WTC11 (cell line): ENCODE data around the gene CPE. TPM values are rescaled to one million over a fixed set of nuclear protein-coding genes. Genes with fewer than 3 reads are reported as not detected.
"Not testable (repeated sequence)": the region's sequence is repeated elsewhere in the genome, so short reads cannot be mapped to it uniquely, and the experiment has no call there.

Experiments used
- ATAC-seq: fragments of 200-7000 bp; cut with Tn5 transposase; 2 replicates; pipeline ENCODE4 v1.10.0; 2021; ENCODE audit warnings: mild to moderate bottlenecking, moderate library complexity
- CTCF ChIA-PET: fragments of 300-600 bp; sonication (Branson Sonifier 250); formaldehyde crosslinking; loops from one replicate; lab custom pipeline; 2021; ENCODE audit warnings: antibody characterized with exemption; lab: Charles Lee
- POLR2A ChIA-PET: fragments of 350-600 bp; sonication (Branson Sonifier 250); formaldehyde crosslinking; loops from one replicate; lab custom pipeline; 2021; ENCODE audit warnings: antibody characterized with exemption; lab: Charles Lee
- DNase-seq: peaks from one replicate; pipeline ENCODE4 v3.0.0; 2021; ENCODE audit warnings: low spot score
- H3K27ac Mint-ChIP-seq: 2 replicates; pipeline ENCODE4 v1.8.0; 2021; ENCODE audit warnings: mixed read lengths
- H3K27me3 Mint-ChIP-seq: 2 replicates; pipeline ENCODE4 v1.8.0; 2021; ENCODE audit warnings: low read depth, mild to moderate bottlenecking, moderate library complexity, mixed read lengths
- H3K36me3 Mint-ChIP-seq: 2 replicates; pipeline ENCODE4 v1.8.0; 2021; ENCODE audit warnings: mixed read lengths
- H3K4me1 Mint-ChIP-seq: 2 replicates; pipeline ENCODE4 v1.8.0; 2022; ENCODE audit warnings: mixed read lengths
- H3K4me3 Mint-ChIP-seq: 2 replicates; pipeline ENCODE4 v1.8.0; 2021; ENCODE audit warnings: mild to moderate bottlenecking, moderate library complexity, mixed read lengths
- H3K9me3 Mint-ChIP-seq: 2 replicates; pipeline ENCODE4 v1.8.0; 2021; ENCODE audit warnings: mixed read lengths
- CDX4 ChIP-seq: fragments of 250-450 bp; sonication (Bioruptor Pico); IDR thresholded peaks from 2 replicates; pipeline ENCODE4 v1.9.0; 2021; ENCODE audit warnings: moderate library complexity, mild to moderate bottlenecking, inconsistent platforms, borderline replicate concordance
- CREB1 ChIP-seq: sonication (generic); formaldehyde crosslinking; IDR thresholded peaks from 2 replicates; pipeline ENCODE4 v1.8.0; 2023; ENCODE audit warnings: mild to moderate bottlenecking, missing genetic modification reagents
- ESRRA ChIP-seq: sonication (generic); formaldehyde crosslinking; IDR thresholded peaks from 2 replicates; pipeline ENCODE4 v1.8.1; 2022; ENCODE audit warnings: mild to moderate bottlenecking, missing genetic modification reagents, borderline replicate concordance
- FOXP1 ChIP-seq: sonication (generic); formaldehyde crosslinking; IDR thresholded peaks from 2 replicates; pipeline ENCODE4 v1.8.0; 2022; ENCODE audit warnings: missing genetic modification reagents, mild to moderate bottlenecking, moderate library complexity, borderline replicate concordance
- HMGXB4 ChIP-seq: sonication (generic); formaldehyde crosslinking; IDR thresholded peaks from 2 replicates; pipeline ENCODE4 v1.8.1; 2023; ENCODE audit warnings: mild to moderate bottlenecking, moderate library complexity, missing genetic modification reagents
- JAZF1 ChIP-seq: fragments of 250-450 bp; sonication (Bioruptor Pico); IDR thresholded peaks from 2 replicates; pipeline ENCODE4 v1.9.0; 2021; ENCODE audit warnings: moderate library complexity, mild to moderate bottlenecking, inconsistent platforms
- KAT7 ChIP-seq: sonication (generic); formaldehyde crosslinking; IDR thresholded peaks from 2 replicates; pipeline ENCODE4 v1.8.1; 2023; ENCODE audit warnings: missing genetic modification reagents, mild to moderate bottlenecking, borderline replicate concordance
- NR3C1 ChIP-seq: sonication (generic); formaldehyde crosslinking; conservative IDR thresholded peaks from 2 replicates; pipeline ENCODE4 v1.8.1; 2023; ENCODE audit warnings: low read depth, mild to moderate bottlenecking, missing genetic modification reagents
- OVOL2 ChIP-seq: fragments of 250-450 bp; sonication (Bioruptor Pico); IDR thresholded peaks from 2 replicates; pipeline ENCODE4 v1.9.0; 2021; ENCODE audit warnings: mild to moderate bottlenecking, borderline replicate concordance
- PRRX2 ChIP-seq: fragments of 250-450 bp; sonication (Bioruptor Pico); IDR thresholded peaks from 2 replicates; pipeline ENCODE4 v1.8.0; 2021; ENCODE audit warnings: mild to moderate bottlenecking
- SOX15 ChIP-seq: fragments of 250-450 bp; sonication (Bioruptor Pico); IDR thresholded peaks from 2 replicates; pipeline ENCODE4 v1.9.0; 2021; ENCODE audit warnings: mild to moderate bottlenecking
- ZBTB21 ChIP-seq: sonication (generic); formaldehyde crosslinking; IDR thresholded peaks from 2 replicates; pipeline ENCODE4 v1.8.1; 2023; ENCODE audit warnings: mild to moderate bottlenecking, missing genetic modification reagents, borderline replicate concordance
- ZNF121 ChIP-seq: sonication (generic); formaldehyde crosslinking; IDR thresholded peaks from 2 replicates; pipeline ENCODE4 v1.8.0; 2023; ENCODE audit warnings: missing genetic modification reagents
- ZNF138 ChIP-seq: sonication (generic); formaldehyde crosslinking; conservative IDR thresholded peaks from 2 replicates; pipeline ENCODE4 v1.8.1; 2022; ENCODE audit warnings: mild to moderate bottlenecking, moderate library complexity, missing genetic modification reagents
- ZNF263 ChIP-seq: sonication (generic); formaldehyde crosslinking; IDR thresholded peaks from 2 replicates; pipeline ENCODE4 v1.8.1; 2022; ENCODE audit warnings: low read depth, mild to moderate bottlenecking, moderate library complexity, missing genetic modification reagents
- ZNF396 ChIP-seq: fragments of 250-450 bp; sonication (Bioruptor Pico); IDR thresholded peaks from 2 replicates; pipeline ENCODE4 v1.8.0; 2021; ENCODE audit warnings: mild to moderate bottlenecking, moderate library complexity, borderline replicate concordance
- ZNF416 ChIP-seq: fragments of 250-450 bp; sonication (Bioruptor Pico); IDR thresholded peaks from 2 replicates; pipeline ENCODE4 v1.9.0; 2021; ENCODE audit warnings: mild to moderate bottlenecking, inconsistent platforms
- total RNA-seq: library from RNA; stranded (reverse); gene quantifications from 3 replicates; pipeline ENCODE4 v1.2.3, GENCODE V29; 2021
- TF ChIP-seq, protein P1 (sequence below): fragments of 250-450 bp; sonication (Bioruptor Pico); IDR thresholded peaks from 2 replicates; pipeline ENCODE4 v2.1.2; 2022; ENCODE audit warnings: mild to moderate bottlenecking, moderate library complexity

CPE gene
- total RNA-seq, 1 experiment from 2014 or later: 9.2 TPM

DNA sequence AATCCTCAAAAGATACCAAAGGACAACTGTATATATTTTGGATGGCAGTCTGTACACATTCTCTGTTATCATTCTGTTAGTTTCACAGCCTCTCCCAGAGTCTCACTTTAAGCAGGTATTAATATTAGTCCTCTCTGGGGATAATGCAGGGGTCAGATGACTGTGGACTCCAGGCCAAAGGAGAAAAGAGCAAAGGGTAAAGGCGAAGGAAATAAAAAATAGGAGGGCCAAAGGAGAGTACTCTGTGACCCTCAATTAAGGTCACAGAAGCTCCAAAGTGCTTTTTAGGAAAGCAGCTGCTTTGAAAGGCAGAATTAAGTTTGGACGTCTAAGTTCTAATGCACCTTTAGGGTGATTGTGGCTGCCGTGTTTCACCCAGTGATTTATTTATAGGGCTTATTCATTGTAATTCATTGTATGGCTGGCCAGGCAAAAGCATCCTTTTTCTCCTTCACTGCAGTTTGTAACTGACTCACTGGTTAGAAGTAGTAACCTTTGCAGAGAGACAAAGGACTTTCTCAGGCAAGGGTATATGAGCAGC is 43.6 kb upstream of the CPE start (continued):
- TF ChIP-seq PRRX2 (CRISPR knock-in tag) (no peak), CDX4 (CRISPR knock-in tag) (no peak)

GRCh38 chr4:165336743-165337142 is 42.1 kb upstream of the CPE start:
- ChIA-PET CTCF (interaction anchor here (0.5 to 2.4 kb wide), 2 partner anchors 18 to 205 kb away, joined by 3 to 11 read pairs; no protein-coding TSS in a partner anchor), POLR2A (no interaction called here)
- H3K27ac Mint-ChIP-seq: 0 out of 2 replicates have a peak overlapping the region, but pooled peaks have one; percentile 60
- H3K9me3 Mint-ChIP-seq: no peaks in the 10 kb centered on the region
- H3K4me3 Mint-ChIP-seq: no peak overlapping the region
- no peak for ATAC-seq
- H3K27me3 Mint-ChIP-seq: no peaks in the 10 kb centered on the region
- H3K4me1 Mint-ChIP-seq: peaks cover 34% of the 10 kb centered on the region
- TF ChIP-seq JAZF1 (CRISPR knock-in tag) (no peak), HMGXB4 (no peak), ZNF396 (CRISPR knock-in tag) (no peak), KAT7 (no peak), ZBTB21 (CRISPR knock-in tag) (no peak), ESRRA (no peak), NR3C1 (CRISPR knock-in tag) (no peak), ZNF121 (CRISPR knock-in tag) (no peak), ZNF138 (no peak), FOXP1 (CRISPR knock-in tag) (no peak), CDX4 (CRISPR knock-in tag) (no peak), ZNF263 (CRISPR knock-in tag) (no peak), SOX15 (CRISPR knock-in tag) (no peak), OVOL2 (CRISPR knock-in tag) (no peak), CREB1 (CRISPR knock-in tag) (no peak), ZNF416 (no peak)
- TF ChIP-seq, protein P1, sequence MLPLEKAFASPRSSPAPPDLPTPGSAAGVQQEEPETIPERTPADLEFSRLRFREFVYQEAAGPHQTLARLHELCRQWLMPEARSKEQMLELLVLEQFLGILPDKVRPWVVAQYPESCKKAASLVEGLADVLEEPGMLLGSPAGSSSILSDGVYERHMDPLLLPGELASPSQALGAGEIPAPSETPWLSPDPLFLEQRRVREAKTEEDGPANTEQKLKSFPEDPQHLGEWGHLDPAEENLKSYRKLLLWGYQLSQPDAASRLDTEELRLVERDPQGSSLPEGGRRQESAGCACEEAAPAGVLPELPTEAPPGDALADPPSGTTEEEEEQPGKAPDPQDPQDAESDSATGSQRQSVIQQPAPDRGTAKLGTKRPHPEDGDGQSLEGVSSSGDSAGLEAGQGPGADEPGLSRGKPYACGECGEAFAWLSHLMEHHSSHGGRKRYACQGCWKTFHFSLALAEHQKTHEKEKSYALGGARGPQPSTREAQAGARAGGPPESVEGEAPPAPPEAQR (CRISPR knock-in tag): no peak
- no peak for DNase-seq
- peaks cover 75% of the 10 kb centered on the region for H3K36me3 Mint-ChIP-seq

GRCh38 chr4:165342340-165342739 is 36.5 kb upstream of the CPE start:
- not testable (repeated sequence) for H3K27me3 Mint-ChIP-seq, H3K4me1 Mint-ChIP-seq, H3K27ac Mint-ChIP-seq, DNase-seq, H3K9me3 Mint-ChIP-seq, H3K4me3 Mint-ChIP-seq, ATAC-seq
- CTCF ChIA-PET: interaction anchor here (1.0 to 7.7 kb wide), 3 partner anchors 9 to 230 kb away, joined by 6 to 123 read pairs (median 10); partner anchors contain the start of gene TMEM192
- POLR2A ChIA-PET: interaction anchor here (0.6 to 1.4 kb wide), 2 partner anchors 15 to 418 kb away, joined by 3 to 7 read pairs (median 4); partner anchors contain the start of gene MSMO1
- H3K36me3 Mint-ChIP-seq: peaks cover 41% of the 10 kb centered on the region
